Activated CD8-positive, alpha-beta memory T cell treated with anti-CD3 and anti-CD28 coated beads for 48 hours (primary cell): Measurements from ENCODE around the gene LTBP2.
"Not testable (repeated sequence)": the region's sequence is repeated elsewhere in the genome, so short reads cannot be mapped to it uniquely, and the experiment has no call there.

ENCODE experiments used
- DNase-seq, 3 experiments: peaks; one replicate each; pipeline ENCODE4 v3.0.0-alpha.2; 2020; ENCODE audit warnings: low read depth in 2 of 3, low spot score in 2 of 3

The LTBP2 gene

GRCh38 chr14:74457565-74457895 lies 154.5 kb downstream of the LTBP2 start:
- DNase-seq: no peak

GRCh38 chr14:74456684-74457564 lies 155.1 kb downstream of the LTBP2 start:
- DNase-seq: no peak

GRCh38 chr14:74454397-74454796 lies 157.6 kb downstream of the LTBP2 start:
- not testable (repeated sequence) for DNase-seq
